SH-SY5Y (cell line): ENCODE results near the gene ECI2.

Experiments used
- GATA2 ChIP-seq: IDR thresholded peaks from 2 replicates; pipeline ENCODE4 v1.6.1; 2011; ENCODE audit warnings: mild to moderate bottlenecking, low read depth, low read length
- GATA3 ChIP-seq: IDR thresholded peaks from 2 replicates; pipeline ENCODE4 v1.6.1; 2011; ENCODE audit warnings: low read depth, mild to moderate bottlenecking, low read length, moderate library complexity

Gene ECI2

GRCh38 chr6:4100655-4101054 lies 34.7 kb downstream of the ECI2 start:
- no peak for TF ChIP-seq GATA3
- TF ChIP-seq GATA2: no peak

- no peak for TF ChIP-seq GATA2
- no peak for TF ChIP-seq GATA3
Observed at GRCh38 chr6:4093288-4093687, 42.1 kb downstream of the ECI2 start.

GRCh38 chr6:4091941-4092340 lies 43.4 kb downstream of the ECI2 start:
- TF ChIP-seq GATA2: no peak

- no peak for TF ChIP-seq GATA3
- TF ChIP-seq GATA2: no peak
Observed at GRCh38 chr6:4088704-4089103, 46.7 kb downstream of the ECI2 start.

GRCh38 chr6:4085332-4085700 lies 50.1 kb downstream of the ECI2 start:
- TF ChIP-seq GATA2 (no peak), GATA3 (no peak)

GRCh38 chr6:4084444-4085331 lies 50.7 kb downstream of the ECI2 start:
- TF ChIP-seq GATA2: no peak
- TF ChIP-seq GATA3: no peak

GRCh38 chr6:4078691-4079471 lies 56.5 kb downstream of the ECI2 start, which contains the start of gene FAM217A:
FAM217A (minus strand) TSS chr6:4079137; CDS start chr6:4077414, 1,723 bp downstream.
- TF ChIP-seq GATA3: no peak

GRCh38 chr6:4074478-4075235 lies 60.7 kb downstream of the ECI2 start:
- no peak for TF ChIP-seq GATA2
- TF ChIP-seq GATA3: no peak

- no peak for TF ChIP-seq GATA3
Observed at GRCh38 chr6:4071330-4071729, 64.0 kb downstream of the ECI2 start.

- no peak for TF ChIP-seq GATA3
- no peak for TF ChIP-seq GATA2
Observed at GRCh38 chr6:4069199-4069598, 66.2 kb downstream of the ECI2 start.

GRCh38 chr6:4067673-4068072 lies 67.7 kb downstream of the ECI2 start:
- TF ChIP-seq GATA3: no peak
- TF ChIP-seq GATA2: no peak

GRCh38 chr6:4066029-4066755 lies 69.2 kb downstream of the ECI2 start:
- TF ChIP-seq GATA3 (no peak), GATA2 (no peak)
